Endodermal cell (in vitro differentiated cells): ENCODE results near the gene LARP1. TPM values are rescaled to one million over a fixed set of nuclear protein-coding genes. Genes with fewer than 3 reads are reported as not detected.

Experiments used
- DNase-seq: peaks from one replicate; pipeline ENCODE4 v3.0.0-alpha.2; 2017
- H3K27ac ChIP-seq: 2 replicates; pipeline ENCODE4 v1.5.1; 2013; ENCODE audit warnings: mild to moderate bottlenecking, low read depth, low read length, moderate library complexity
- H3K27me3 ChIP-seq: 2 replicates; pipeline ENCODE4 v1.6.1; 2013; ENCODE audit warnings: mild to moderate bottlenecking, low read length, moderate library complexity; ENCODE audit not compliant: insufficient read depth, control insufficient read depth, poor library complexity, severe bottlenecking
- H3K36me3 ChIP-seq: 2 replicates; pipeline ENCODE4 v1.7.0; 2013; ENCODE audit warnings: mild to moderate bottlenecking, low read length, moderate library complexity; ENCODE audit not compliant: control insufficient read depth, insufficient read depth
- H3K4me1 ChIP-seq: one replicate; pipeline ENCODE4 v1.7.0; 2013; ENCODE audit warnings: low read length; ENCODE audit not compliant: control insufficient read depth, insufficient read depth
- H3K4me3 ChIP-seq: 2 replicates; pipeline ENCODE4 v1.5.1; 2013; ENCODE audit warnings: mild to moderate bottlenecking, low read length, moderate library complexity
- H3K9ac ChIP-seq: 2 replicates; pipeline ENCODE4 v1.6.1; 2013; ENCODE audit warnings: mild to moderate bottlenecking, low read length, moderate library complexity; ENCODE audit not compliant: poor library complexity, severe bottlenecking; ENCODE audit errors: extremely low read depth
- H3K9me3 ChIP-seq: 2 replicates; pipeline ENCODE4 v1.6.1; 2013; ENCODE audit warnings: mild to moderate bottlenecking, low read length, moderate library complexity; ENCODE audit not compliant: control insufficient read depth
- H3K27ac Mint-ChIP-seq: 2 replicates; pipeline ENCODE4 v1.8.0; 2020; ENCODE audit warnings: mixed read lengths
- H3K27me3 Mint-ChIP-seq: 2 replicates; pipeline ENCODE4 v1.8.0; 2021; ENCODE audit warnings: mild to moderate bottlenecking, mixed read lengths; ENCODE audit not compliant: insufficient read depth
- H3K36me3 Mint-ChIP-seq: 2 replicates; pipeline ENCODE4 v1.8.0; 2020; ENCODE audit warnings: low read depth, mixed read lengths
- H3K4me1 Mint-ChIP-seq: 2 replicates; pipeline ENCODE4 v1.8.0; 2020; ENCODE audit warnings: mixed read lengths
- H3K4me3 Mint-ChIP-seq: 2 replicates; pipeline ENCODE4 v1.8.0; 2020; ENCODE audit warnings: mild to moderate bottlenecking, moderate library complexity, mixed read lengths
- H3K9me3 Mint-ChIP-seq: 2 replicates; pipeline ENCODE4 v1.8.0; 2020; ENCODE audit warnings: mild to moderate bottlenecking, mixed read lengths
- WGBS, 2 experiments: methylation state at CpG; one replicate each; pipeline versions ENCODE4 v1.1.5 to v1.1.7; 2013; ENCODE audit warnings: missing lambda C conversion rate in 2 of 2, mixed read lengths in 1 of 2; ENCODE audit not compliant: insufficient coverage in 1 of 2, insufficient read length in 1 of 2; 5-methylcytosine and 5-hydroxymethylcytosine counted together
- total RNA-seq, 2 donors: library from RNA; stranded (reverse); fragmentation: NEBNext Ultra II Directional in 1 of 2; extraction: Animal tissue kit (Norgen Biotek cat#: 25700) in 1 of 2; gene quantifications; 2 replicates in 1 of 2; 3 replicates in 1 of 2; pipeline ENCODE4 v1.2.1, GENCODE V29; 2021
- TF ChIP-seq, protein P1 (sequence below): fragments of 200-600 bp; sonication (generic); conservative IDR thresholded peaks from 2 replicates; pipeline ENCODE4 v1.5.0; 2021; ENCODE audit warnings: antibody characterized with exemption, mild to moderate bottlenecking

Gene LARP1
- total RNA-seq, 2 donors from 2014 or later: 193 to 273 TPM

GRCh38 chr5:154767576-154767975 is 12.4 kb downstream of the LARP1 start:
- Mint-ChIP-seq H3K4me3 (no peak overlapping the region), H3K4me1 (peaks cover 56% of the 10 kb centered on the region), H3K27ac (peak overlapping the region; percentile 4), H3K27me3 (no peaks in the 10 kb centered on the region), H3K9me3 (no peaks in the 10 kb centered on the region), H3K36me3 (peaks cover 3% of the 10 kb centered on the region)
- no peak overlapping the region for H3K27ac ChIP-seq
- peaks cover 13% of the 10 kb centered on the region for H3K36me3 ChIP-seq
- no peaks in the 10 kb centered on the region for H3K9me3 ChIP-seq
- H3K4me3 ChIP-seq: no peak overlapping the region
- no peak overlapping the region for H3K9ac ChIP-seq
- no peak for DNase-seq
- no peaks in the 10 kb centered on the region for H3K27me3 ChIP-seq
- TF ChIP-seq, protein P1, sequence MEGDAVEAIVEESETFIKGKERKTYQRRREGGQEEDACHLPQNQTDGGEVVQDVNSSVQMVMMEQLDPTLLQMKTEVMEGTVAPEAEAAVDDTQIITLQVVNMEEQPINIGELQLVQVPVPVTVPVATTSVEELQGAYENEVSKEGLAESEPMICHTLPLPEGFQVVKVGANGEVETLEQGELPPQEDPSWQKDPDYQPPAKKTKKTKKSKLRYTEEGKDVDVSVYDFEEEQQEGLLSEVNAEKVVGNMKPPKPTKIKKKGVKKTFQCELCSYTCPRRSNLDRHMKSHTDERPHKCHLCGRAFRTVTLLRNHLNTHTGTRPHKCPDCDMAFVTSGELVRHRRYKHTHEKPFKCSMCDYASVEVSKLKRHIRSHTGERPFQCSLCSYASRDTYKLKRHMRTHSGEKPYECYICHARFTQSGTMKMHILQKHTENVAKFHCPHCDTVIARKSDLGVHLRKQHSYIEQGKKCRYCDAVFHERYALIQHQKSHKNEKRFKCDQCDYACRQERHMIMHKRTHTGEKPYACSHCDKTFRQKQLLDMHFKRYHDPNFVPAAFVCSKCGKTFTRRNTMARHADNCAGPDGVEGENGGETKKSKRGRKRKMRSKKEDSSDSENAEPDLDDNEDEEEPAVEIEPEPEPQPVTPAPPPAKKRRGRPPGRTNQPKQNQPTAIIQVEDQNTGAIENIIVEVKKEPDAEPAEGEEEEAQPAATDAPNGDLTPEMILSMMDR: no peak
- H3K4me1 ChIP-seq: peaks cover 21% of the 10 kb centered on the region
- 91 to 100% methylated on average over 1 to 2 of the region's 2 CpGs for WGBS, 2 experiments

GRCh38 chr5:154768207-154768606 is 13.0 kb downstream of the LARP1 start:
- Mint-ChIP-seq H3K9me3 (no peaks in the 10 kb centered on the region), H3K4me3 (no peak overlapping the region), H3K27me3 (no peaks in the 10 kb centered on the region), H3K36me3 (peaks cover 3% of the 10 kb centered on the region), H3K27ac (no peak overlapping the region), H3K4me1 (peaks cover 54% of the 10 kb centered on the region)
- H3K36me3 ChIP-seq: peaks cover 13% of the 10 kb centered on the region
- H3K9me3 ChIP-seq: no peaks in the 10 kb centered on the region
- TF ChIP-seq, protein P1: no peak
- DNase-seq: no peak
- H3K4me3 ChIP-seq: no peak overlapping the region
- no peak overlapping the region for H3K27ac ChIP-seq
- H3K4me1 ChIP-seq: peaks cover 21% of the 10 kb centered on the region
- no peaks in the 10 kb centered on the region for H3K27me3 ChIP-seq
- 98 to 100% methylated on average over 1 to 2 of the region's 2 CpGs for WGBS, 2 experiments
- H3K9ac ChIP-seq: no peak overlapping the region

DNA sequence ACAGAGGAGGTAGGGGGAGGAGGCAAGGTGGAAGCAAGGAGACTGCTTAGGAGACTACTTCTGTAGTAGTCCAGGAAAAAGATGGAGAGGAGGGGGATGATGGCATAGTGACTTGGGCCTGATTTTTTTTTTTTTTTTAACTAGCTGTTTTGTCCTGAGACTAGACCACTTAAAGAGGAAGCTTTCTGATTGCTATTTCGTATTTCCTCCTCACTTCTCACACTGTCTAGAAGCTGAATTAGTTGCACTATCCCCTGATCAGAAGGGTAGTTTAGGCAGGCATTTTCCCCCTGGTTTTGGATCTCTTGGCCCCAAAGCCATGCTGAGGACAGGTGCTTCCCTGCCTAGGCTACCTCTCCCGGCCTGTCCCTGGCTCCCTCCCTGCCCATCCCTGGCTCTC is 14.9 kb downstream of the LARP1 start:
- Mint-ChIP-seq H3K36me3 (peaks cover 2% of the 10 kb centered on the region), H3K4me3 (no peak overlapping the region), H3K4me1 (peaks cover 68% of the 10 kb centered on the region), H3K27me3 (no peaks in the 10 kb centered on the region), H3K27ac (peak overlapping the region; percentile 67), H3K9me3 (no peaks in the 10 kb centered on the region)
- TF ChIP-seq, protein P1: no peak
- Histone ChIP-seq H3K36me3 (peaks cover 13% of the 10 kb centered on the region), H3K9me3 (no peaks in the 10 kb centered on the region), H3K9ac (no peak overlapping the region), H3K4me1 (peaks cover 21% of the 10 kb centered on the region), H3K27ac (peak overlapping the region; percentile 25), H3K27me3 (no peaks in the 10 kb centered on the region), H3K4me3 (no peak overlapping the region)
- DNase-seq: no peak
- 80 to 97% methylated on average over 2 of the region's 2 CpGs for WGBS, 2 experiments
